HEK293T (cell line): ENCODE data around the gene BSN.

Experiments
- FOXK2 ChIP-seq: fragments of 450-650 bp; IDR thresholded peaks from 2 replicates; pipeline ENCODE4 v1.6.1; 2016; ENCODE audit warnings: mild to moderate bottlenecking
- FOXM1 ChIP-seq: fragments of 450-650 bp; IDR thresholded peaks from 2 replicates; pipeline ENCODE4 v1.6.1; 2017; ENCODE audit warnings: mild to moderate bottlenecking, borderline replicate concordance
- NFRKB ChIP-seq: fragments of 450-650 bp; IDR thresholded peaks from 2 replicates; pipeline ENCODE4 v1.6.1; 2016; ENCODE audit warnings: mild to moderate bottlenecking, moderate library complexity
- SUZ12 ChIP-seq: fragments of 450-650 bp; IDR thresholded peaks from 2 replicates; pipeline ENCODE4 v1.6.1; 2016; ENCODE audit warnings: mild to moderate bottlenecking

DNA sequence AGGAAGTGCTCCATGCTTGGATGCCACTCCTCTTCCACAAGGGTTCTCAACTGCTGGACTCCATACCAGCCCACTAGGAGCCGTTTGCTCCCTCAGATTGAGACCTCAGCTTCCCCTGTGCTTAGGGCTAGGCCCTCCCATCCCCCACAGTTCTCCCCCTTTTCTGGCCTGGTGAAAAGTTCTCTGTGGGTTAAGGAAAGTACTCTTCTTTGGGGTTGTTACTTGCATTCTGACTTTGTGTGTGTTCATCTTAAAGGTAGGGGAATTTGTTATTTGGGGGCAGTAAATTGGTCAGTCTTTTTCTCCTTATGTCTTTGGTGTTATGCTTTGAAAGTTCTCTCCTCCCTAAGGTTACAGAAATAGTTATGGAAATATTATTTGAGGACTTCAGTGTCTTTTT is 95.9 kb downstream of the BSN start:
- TF ChIP-seq FOXM1 (no peak), FOXK2 (no peak), SUZ12 (no peak), NFRKB (no peak)
